KMS-11 (cell line): Measurements from ENCODE around the gene POLQ.

ENCODE experiments used
- H2AFZ ChIP-seq: fragments of 200-600 bp; sonication (generic); 2 replicates; pipeline ENCODE4 v1.6.1; 2016; ENCODE audit warnings: antibody characterized with exemption, mixed run types, low read depth
- H3K27ac ChIP-seq: fragments of 200-600 bp; sonication (generic); 2 replicates; pipeline ENCODE4 v1.6.1; 2016; ENCODE audit warnings: mild to moderate bottlenecking, mixed run types
- H3K27me3 ChIP-seq: fragments of 200-600 bp; sonication (generic); 2 replicates; pipeline ENCODE4 v1.6.1; 2017; ENCODE audit warnings: mild to moderate bottlenecking, low read depth, mixed run types, moderate library complexity; ENCODE audit not compliant: insufficient read depth
- H3K36me3 ChIP-seq: fragments of 200-600 bp; sonication (generic); 2 replicates; pipeline ENCODE4 v1.6.1; 2017; ENCODE audit warnings: mild to moderate bottlenecking, mixed run types; ENCODE audit not compliant: insufficient read depth
- H3K4me1 ChIP-seq: fragments of 200-600 bp; sonication (generic); 2 replicates; pipeline ENCODE4 v1.6.1; 2016; ENCODE audit warnings: mild to moderate bottlenecking, low read depth, mixed run types; ENCODE audit not compliant: poor library complexity, severe bottlenecking
- H3K4me2 ChIP-seq: fragments of 200-600 bp; sonication (generic); 2 replicates; pipeline ENCODE4 v1.7.0; 2016; ENCODE audit warnings: mild to moderate bottlenecking, mixed run types
- H3K4me3 ChIP-seq: fragments of 200-600 bp; sonication (generic); IDR thresholded peaks from 2 replicates; pipeline ENCODE4 v1.6.1; 2017; ENCODE audit warnings: low read depth, low read length, mixed read lengths; ENCODE audit not compliant: insufficient read depth
- H3K79me2 ChIP-seq: fragments of 200-600 bp; sonication (generic); 2 replicates; pipeline ENCODE4 v1.6.1; 2016; ENCODE audit warnings: low read depth, mixed run types; ENCODE audit not compliant: insufficient read depth
- H3K9ac ChIP-seq: fragments of 200-600 bp; sonication (generic); 2 replicates; pipeline ENCODE4 v1.6.1; 2016; ENCODE audit warnings: mild to moderate bottlenecking, mixed run types
- H4K20me1 ChIP-seq: fragments of 200-600 bp; sonication (generic); 2 replicates; pipeline ENCODE4 v1.6.1; 2016; ENCODE audit warnings: mild to moderate bottlenecking, mixed run types; ENCODE audit not compliant: insufficient read depth
- TF ChIP-seq, protein P1 (sequence below): fragments of 200-600 bp; sonication (generic); conservative IDR thresholded peaks from 2 replicates; pipeline ENCODE4 v1.6.1; 2017; ENCODE audit warnings: low read depth, mild to moderate bottlenecking, antibody characterized with exemption, low read length, moderate library complexity, mixed read lengths

The POLQ gene

DNA sequence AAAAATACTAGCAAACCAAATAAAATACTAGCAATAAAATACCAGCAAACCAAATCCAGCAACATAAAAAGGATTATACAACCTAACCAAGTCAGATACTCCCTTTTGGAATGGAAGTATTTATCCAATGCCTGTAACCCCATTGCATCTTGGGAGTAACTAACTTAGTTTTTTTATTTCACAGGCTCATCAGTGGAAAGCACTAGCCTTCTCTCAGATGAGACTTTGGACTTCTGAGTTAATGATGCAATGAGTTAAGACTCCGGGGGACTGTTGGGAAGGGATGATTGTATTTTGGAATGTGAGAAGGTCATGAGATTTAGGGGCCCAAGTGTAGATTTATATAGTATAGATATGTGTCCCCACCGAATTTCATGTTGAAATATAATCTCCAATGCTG is 41.2 kb downstream of the POLQ start:
- H3K4me3 ChIP-seq: no peak overlapping the region
- no peaks in the 10 kb centered on the region for H4K20me1 ChIP-seq
- H3K4me1 ChIP-seq: peaks cover 10% of the 10 kb centered on the region
- H3K27ac ChIP-seq: no peak overlapping the region
- H2AFZ ChIP-seq: no peak overlapping the region
- H3K27me3 ChIP-seq: no peaks in the 10 kb centered on the region
- H3K36me3 ChIP-seq: peaks cover 3% of the 10 kb centered on the region; the same call in 1 of the 2 replicates
- no peak overlapping the region for H3K4me2 ChIP-seq
- no peaks in the 10 kb centered on the region for H3K79me2 ChIP-seq
- TF ChIP-seq, protein P1, sequence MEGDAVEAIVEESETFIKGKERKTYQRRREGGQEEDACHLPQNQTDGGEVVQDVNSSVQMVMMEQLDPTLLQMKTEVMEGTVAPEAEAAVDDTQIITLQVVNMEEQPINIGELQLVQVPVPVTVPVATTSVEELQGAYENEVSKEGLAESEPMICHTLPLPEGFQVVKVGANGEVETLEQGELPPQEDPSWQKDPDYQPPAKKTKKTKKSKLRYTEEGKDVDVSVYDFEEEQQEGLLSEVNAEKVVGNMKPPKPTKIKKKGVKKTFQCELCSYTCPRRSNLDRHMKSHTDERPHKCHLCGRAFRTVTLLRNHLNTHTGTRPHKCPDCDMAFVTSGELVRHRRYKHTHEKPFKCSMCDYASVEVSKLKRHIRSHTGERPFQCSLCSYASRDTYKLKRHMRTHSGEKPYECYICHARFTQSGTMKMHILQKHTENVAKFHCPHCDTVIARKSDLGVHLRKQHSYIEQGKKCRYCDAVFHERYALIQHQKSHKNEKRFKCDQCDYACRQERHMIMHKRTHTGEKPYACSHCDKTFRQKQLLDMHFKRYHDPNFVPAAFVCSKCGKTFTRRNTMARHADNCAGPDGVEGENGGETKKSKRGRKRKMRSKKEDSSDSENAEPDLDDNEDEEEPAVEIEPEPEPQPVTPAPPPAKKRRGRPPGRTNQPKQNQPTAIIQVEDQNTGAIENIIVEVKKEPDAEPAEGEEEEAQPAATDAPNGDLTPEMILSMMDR: no peak
- no peak overlapping the region for H3K9ac ChIP-seq

DNA sequence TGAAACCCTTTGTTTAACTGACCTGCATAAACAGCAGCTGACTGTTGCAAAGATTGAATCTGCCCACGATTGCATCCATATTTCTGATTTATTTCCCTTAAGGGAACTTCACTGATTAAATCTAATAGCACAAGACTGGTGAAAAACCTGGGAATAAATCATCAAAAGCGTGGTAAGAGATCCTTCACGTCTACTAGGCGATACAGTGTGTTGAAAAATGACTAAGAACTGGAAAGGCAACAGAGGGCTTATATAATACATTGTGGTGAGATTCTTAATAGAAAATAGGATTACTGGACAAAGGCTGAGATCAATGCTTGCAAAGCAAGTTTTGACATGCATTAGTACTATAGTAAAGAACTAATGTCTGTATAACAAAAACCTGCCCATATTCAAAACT is 49.0 kb downstream of the POLQ start:
- Histone ChIP-seq H2AFZ (no peak overlapping the region), H3K27me3 (no peaks in the 10 kb centered on the region), H4K20me1 (no peaks in the 10 kb centered on the region), H3K4me1 (no peaks in the 10 kb centered on the region), H3K9ac (no peak overlapping the region), H3K36me3 (no peaks in the 10 kb centered on the region), H3K4me3 (no peak overlapping the region), H3K27ac (no peak overlapping the region), H3K4me2 (no peak overlapping the region), H3K79me2 (no peaks in the 10 kb centered on the region)
- TF ChIP-seq, protein P1: no peak

DNA sequence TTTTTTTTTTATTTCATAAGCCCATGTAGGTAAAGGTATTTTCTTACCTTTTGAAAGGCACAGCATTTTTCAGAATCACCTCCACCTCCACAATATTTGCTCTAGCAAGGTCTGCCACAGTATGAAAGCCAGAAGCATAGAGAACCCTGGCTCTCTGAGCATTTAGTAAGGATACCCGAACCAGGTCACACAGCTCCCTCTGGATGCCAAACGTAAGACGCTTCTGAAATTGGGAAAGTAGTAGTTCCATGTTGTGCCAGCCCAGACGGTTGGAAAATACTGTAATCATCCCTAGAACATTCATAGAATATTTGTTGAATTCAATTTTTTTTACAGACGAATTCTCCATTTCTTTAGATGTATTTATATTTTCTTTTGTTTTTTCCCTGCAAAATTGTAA is 52.4 kb downstream of the POLQ start:
- Histone ChIP-seq H3K79me2 (no peaks in the 10 kb centered on the region), H3K27me3 (no peaks in the 10 kb centered on the region), H3K36me3 (peaks cover 4% of the 10 kb centered on the region; the same call in 1 of the 2 replicates), H3K27ac (no peak overlapping the region), H3K4me2 (no peak overlapping the region), H4K20me1 (no peaks in the 10 kb centered on the region), H3K4me1 (no peaks in the 10 kb centered on the region), H3K9ac (no peak overlapping the region), H2AFZ (no peak overlapping the region), H3K4me3 (no peak overlapping the region)
- TF ChIP-seq, protein P1: no peak

DNA sequence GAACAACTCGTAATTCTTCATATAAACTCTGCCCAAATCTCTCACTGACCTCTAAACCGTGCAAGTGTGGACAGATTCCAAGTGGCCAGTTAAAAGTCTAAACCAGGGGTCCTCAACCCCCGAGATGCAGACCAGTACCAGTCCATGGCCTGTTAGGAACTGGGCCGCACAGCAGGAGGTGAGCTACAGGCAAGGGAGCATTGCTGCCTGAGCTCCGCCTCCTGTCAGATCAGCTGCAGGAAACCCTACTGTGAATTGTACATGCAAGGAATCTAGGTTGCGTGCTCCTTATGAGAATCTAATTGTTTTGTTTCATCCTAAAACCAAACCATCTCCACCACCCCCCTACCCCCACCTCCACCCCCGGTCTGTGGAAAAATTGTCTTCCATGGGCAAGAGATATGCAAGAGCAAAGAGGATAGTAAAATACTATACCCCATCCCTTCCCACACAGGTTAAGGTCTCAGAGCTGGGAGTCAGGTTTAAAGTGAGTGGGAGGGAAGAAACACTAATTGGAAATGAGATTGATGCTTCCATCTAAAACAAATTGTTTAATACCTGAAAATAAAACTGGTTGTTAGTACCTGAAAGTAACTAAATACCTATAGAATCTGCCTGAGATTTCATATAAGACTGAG is 54.0 kb downstream of the POLQ start:
- Histone ChIP-seq H3K27me3 (no peaks in the 10 kb centered on the region), H3K4me2 (no peak overlapping the region), H3K4me3 (no peak overlapping the region), H3K27ac (no peak overlapping the region), H2AFZ (no peak overlapping the region), H4K20me1 (no peaks in the 10 kb centered on the region), H3K4me1 (no peaks in the 10 kb centered on the region), H3K9ac (no peak overlapping the region), H3K36me3 (peaks cover 4% of the 10 kb centered on the region; the same call in 1 of the 2 replicates), H3K79me2 (no peaks in the 10 kb centered on the region)
- TF ChIP-seq, protein P1: no peak
